ENCODE measurements around the gene ATP2B1. TPM values are rescaled to one million over a fixed set of nuclear protein-coding genes. Genes with fewer than 3 reads are reported as not detected.
A peak's percentile ranks its signal among the peaks of the same experiment; 100 is the strongest.

ATP2B1 gene
- total RNA-seq, 1 donor: 56.8 TPM

- H3K4me3 ChIP-seq (ENCODE audit: low read depth, low read length): no peak overlapping the region
- no peak for TF ChIP-seq CTCF (IDR thresholded peaks at IDR 0.05; ENCODE audit: insufficient read depth, low read length)
- no peak for DNase-seq (ENCODE audit: low read depth)
These were observed 44.2 kb downstream of the ATP2B1 start for GRCh38 chr12:89664441-89664840.

- no peak for TF ChIP-seq CTCF (IDR thresholded peaks at IDR 0.05; ENCODE audit: insufficient read depth, low read length)
- DNase-seq (ENCODE audit: low read depth): peak; percentile 65
- no peak overlapping the region for H3K4me3 ChIP-seq (ENCODE audit: low read depth, low read length)
These were observed 44.9 kb downstream of the ATP2B1 start for GRCh38 chr12:89663577-89664357.

GRCh38 chr12:89662623-89663022, 46.0 kb downstream of the ATP2B1 start:
- DNase-seq (ENCODE audit: low read depth): peak; percentile 28
- H3K4me3 ChIP-seq (ENCODE audit: low read depth, low read length): no peak overlapping the region
- TF ChIP-seq CTCF (IDR thresholded peaks at IDR 0.05; ENCODE audit: insufficient read depth, low read length): no peak

- TF ChIP-seq CTCF (IDR thresholded peaks at IDR 0.05; ENCODE audit: insufficient read depth, low read length): no peak
- no peak overlapping the region for H3K4me3 ChIP-seq (ENCODE audit: low read depth, low read length)
- no peak for DNase-seq (ENCODE audit: low read depth)
These were observed 46.8 kb downstream of the ATP2B1 start for GRCh38 chr12:89661706-89662330.

GRCh38 chr12:89657739-89658138, 50.9 kb downstream of the ATP2B1 start:
- no peak for TF ChIP-seq CTCF (IDR thresholded peaks at IDR 0.05; ENCODE audit: insufficient read depth, low read length)
- no peak for DNase-seq (ENCODE audit: low read depth)
- no peak overlapping the region for H3K4me3 ChIP-seq (ENCODE audit: low read depth, low read length)

GRCh38 chr12:89657066-89657465, 51.6 kb downstream of the ATP2B1 start:
- DNase-seq (ENCODE audit: low read depth): no peak
- H3K4me3 ChIP-seq (ENCODE audit: low read depth, low read length): no peak overlapping the region
- no peak for TF ChIP-seq CTCF (IDR thresholded peaks at IDR 0.05; ENCODE audit: insufficient read depth, low read length)
